WTC11 (cell line): ENCODE measurements around the gene KLC4. TPM values are rescaled to one million over a fixed set of nuclear protein-coding genes. Genes with fewer than 3 reads are reported as not detected.
A peak's percentile ranks its signal among the peaks of the same experiment; 100 is the strongest.

Source experiments
- ATAC-seq: fragments of 200-7000 bp; cut with Tn5 transposase; 2 replicates; pipeline ENCODE4 v1.10.0; 2021; ENCODE audit warnings: mild to moderate bottlenecking, moderate library complexity
- CTCF ChIA-PET: fragments of 300-600 bp; sonication (Branson Sonifier 250); formaldehyde crosslinking; loops from one replicate; lab custom pipeline; 2021; ENCODE audit warnings: antibody characterized with exemption; lab: Charles Lee
- POLR2A ChIA-PET: fragments of 350-600 bp; sonication (Branson Sonifier 250); formaldehyde crosslinking; loops from one replicate; lab custom pipeline; 2021; ENCODE audit warnings: antibody characterized with exemption; lab: Charles Lee
- DNase-seq: peaks from one replicate; pipeline ENCODE4 v3.0.0; 2021; ENCODE audit warnings: low spot score
- H3K27ac Mint-ChIP-seq: 2 replicates; pipeline ENCODE4 v1.8.0; 2021; ENCODE audit warnings: mixed read lengths
- H3K27me3 Mint-ChIP-seq: 2 replicates; pipeline ENCODE4 v1.8.0; 2021; ENCODE audit warnings: low read depth, mild to moderate bottlenecking, moderate library complexity, mixed read lengths
- H3K36me3 Mint-ChIP-seq: 2 replicates; pipeline ENCODE4 v1.8.0; 2021; ENCODE audit warnings: mixed read lengths
- H3K4me1 Mint-ChIP-seq: 2 replicates; pipeline ENCODE4 v1.8.0; 2022; ENCODE audit warnings: mixed read lengths
- H3K4me3 Mint-ChIP-seq: 2 replicates; pipeline ENCODE4 v1.8.0; 2021; ENCODE audit warnings: mild to moderate bottlenecking, moderate library complexity, mixed read lengths
- H3K9me3 Mint-ChIP-seq: 2 replicates; pipeline ENCODE4 v1.8.0; 2021; ENCODE audit warnings: mixed read lengths
- IRF2 ChIP-seq: sonication (generic); formaldehyde crosslinking; IDR thresholded peaks from 2 replicates; pipeline ENCODE4 v1.8.0; 2022; ENCODE audit warnings: low read depth, missing genetic modification reagents, borderline replicate concordance
- JAZF1 ChIP-seq: fragments of 250-450 bp; sonication (Bioruptor Pico); IDR thresholded peaks from 2 replicates; pipeline ENCODE4 v1.9.0; 2021; ENCODE audit warnings: moderate library complexity, mild to moderate bottlenecking, inconsistent platforms
- JUN ChIP-seq: sonication (generic); formaldehyde crosslinking; IDR thresholded peaks from 2 replicates; pipeline ENCODE4 v1.8.0; 2023; ENCODE audit warnings: mild to moderate bottlenecking, missing genetic modification reagents
- SMAD4 ChIP-seq: sonication (generic); formaldehyde crosslinking; IDR thresholded peaks from 2 replicates; pipeline ENCODE4 v1.8.0; 2022; ENCODE audit warnings: mild to moderate bottlenecking, missing genetic modification reagents
- ZNF317 ChIP-seq: sonication (generic); formaldehyde crosslinking; IDR thresholded peaks from 2 replicates; pipeline ENCODE4 v1.8.1; 2023; ENCODE audit warnings: low read depth, mild to moderate bottlenecking, moderate library complexity, missing genetic modification reagents, borderline replicate concordance
- total RNA-seq: library from RNA; stranded (reverse); gene quantifications from 3 replicates; pipeline ENCODE4 v1.2.3, GENCODE V29; 2021
- TF ChIP-seq, protein P1 (sequence below): fragments of 250-450 bp; sonication (Bioruptor Pico); IDR thresholded peaks from 2 replicates; pipeline ENCODE4 v1.9.0; 2021; ENCODE audit warnings: mild to moderate bottlenecking, borderline replicate concordance
- TF ChIP-seq, protein P2 (sequence below): sonication (generic); formaldehyde crosslinking; IDR thresholded peaks from 2 replicates; pipeline ENCODE4 v1.8.1; 2023; ENCODE audit warnings: mild to moderate bottlenecking, missing genetic modification reagents, borderline replicate concordance
- TF ChIP-seq, protein P3 (sequence below): fragments of 200-600 bp; IDR thresholded peaks from 2 replicates; pipeline ENCODE4 v1.8.0; 2022; ENCODE audit warnings: antibody characterized with exemption
- TF ChIP-seq, protein P4 (sequence below): fragments of 250-450 bp; sonication (Bioruptor Pico); IDR thresholded peaks from 2 replicates; pipeline ENCODE4 v1.9.0; 2021; ENCODE audit warnings: moderate library complexity, mild to moderate bottlenecking, inconsistent platforms, borderline replicate concordance
- TF ChIP-seq, protein P5 (sequence below): sonication (generic); formaldehyde crosslinking; IDR thresholded peaks from 2 replicates; pipeline ENCODE4 v1.8.0; 2022; ENCODE audit warnings: missing genetic modification reagents

Gene KLC4
- total RNA-seq, 1 experiment from 2014 or later = 35.7 TPM

DNA sequence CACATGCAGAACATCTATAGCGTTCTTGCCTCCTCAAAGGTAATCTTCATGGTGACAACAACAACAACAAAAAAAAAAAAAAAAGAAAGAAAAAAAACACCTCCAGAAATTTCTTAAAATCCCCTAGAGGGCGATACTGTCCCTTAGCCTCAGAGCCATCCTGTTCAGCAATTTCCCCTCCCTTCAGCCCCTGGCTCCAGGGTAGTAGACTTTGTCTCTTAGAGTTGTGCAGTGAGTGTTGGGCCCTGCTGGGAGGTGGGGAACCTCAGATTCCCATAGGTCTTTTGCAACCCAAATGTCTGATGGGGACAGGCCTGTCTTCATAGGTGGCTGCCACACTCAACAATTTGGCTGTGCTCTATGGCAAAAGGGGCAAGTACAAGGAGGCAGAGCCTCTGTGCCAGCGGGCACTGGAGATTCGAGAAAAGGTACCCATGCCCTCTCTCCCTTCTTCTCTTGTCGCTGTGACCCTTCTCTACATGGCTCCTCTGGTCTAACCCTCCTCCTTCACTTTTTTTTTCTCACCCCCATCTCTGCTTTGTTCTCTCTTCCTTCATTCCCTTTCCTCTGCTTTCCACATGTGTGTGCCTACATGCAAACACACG, 10.7 kb downstream of the KLC4 start (continued):
- TF ChIP-seq, protein P1, sequence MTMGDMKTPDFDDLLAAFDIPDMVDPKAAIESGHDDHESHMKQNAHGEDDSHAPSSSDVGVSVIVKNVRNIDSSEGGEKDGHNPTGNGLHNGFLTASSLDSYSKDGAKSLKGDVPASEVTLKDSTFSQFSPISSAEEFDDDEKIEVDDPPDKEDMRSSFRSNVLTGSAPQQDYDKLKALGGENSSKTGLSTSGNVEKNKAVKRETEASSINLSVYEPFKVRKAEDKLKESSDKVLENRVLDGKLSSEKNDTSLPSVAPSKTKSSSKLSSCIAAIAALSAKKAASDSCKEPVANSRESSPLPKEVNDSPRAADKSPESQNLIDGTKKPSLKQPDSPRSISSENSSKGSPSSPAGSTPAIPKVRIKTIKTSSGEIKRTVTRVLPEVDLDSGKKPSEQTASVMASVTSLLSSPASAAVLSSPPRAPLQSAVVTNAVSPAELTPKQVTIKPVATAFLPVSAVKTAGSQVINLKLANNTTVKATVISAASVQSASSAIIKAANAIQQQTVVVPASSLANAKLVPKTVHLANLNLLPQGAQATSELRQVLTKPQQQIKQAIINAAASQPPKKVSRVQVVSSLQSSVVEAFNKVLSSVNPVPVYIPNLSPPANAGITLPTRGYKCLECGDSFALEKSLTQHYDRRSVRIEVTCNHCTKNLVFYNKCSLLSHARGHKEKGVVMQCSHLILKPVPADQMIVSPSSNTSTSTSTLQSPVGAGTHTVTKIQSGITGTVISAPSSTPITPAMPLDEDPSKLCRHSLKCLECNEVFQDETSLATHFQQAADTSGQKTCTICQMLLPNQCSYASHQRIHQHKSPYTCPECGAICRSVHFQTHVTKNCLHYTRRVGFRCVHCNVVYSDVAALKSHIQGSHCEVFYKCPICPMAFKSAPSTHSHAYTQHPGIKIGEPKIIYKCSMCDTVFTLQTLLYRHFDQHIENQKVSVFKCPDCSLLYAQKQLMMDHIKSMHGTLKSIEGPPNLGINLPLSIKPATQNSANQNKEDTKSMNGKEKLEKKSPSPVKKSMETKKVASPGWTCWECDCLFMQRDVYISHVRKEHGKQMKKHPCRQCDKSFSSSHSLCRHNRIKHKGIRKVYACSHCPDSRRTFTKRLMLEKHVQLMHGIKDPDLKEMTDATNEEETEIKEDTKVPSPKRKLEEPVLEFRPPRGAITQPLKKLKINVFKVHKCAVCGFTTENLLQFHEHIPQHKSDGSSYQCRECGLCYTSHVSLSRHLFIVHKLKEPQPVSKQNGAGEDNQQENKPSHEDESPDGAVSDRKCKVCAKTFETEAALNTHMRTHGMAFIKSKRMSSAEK (CRISPR knock-in tag) = no peak
- TF ChIP-seq, protein P2, sequence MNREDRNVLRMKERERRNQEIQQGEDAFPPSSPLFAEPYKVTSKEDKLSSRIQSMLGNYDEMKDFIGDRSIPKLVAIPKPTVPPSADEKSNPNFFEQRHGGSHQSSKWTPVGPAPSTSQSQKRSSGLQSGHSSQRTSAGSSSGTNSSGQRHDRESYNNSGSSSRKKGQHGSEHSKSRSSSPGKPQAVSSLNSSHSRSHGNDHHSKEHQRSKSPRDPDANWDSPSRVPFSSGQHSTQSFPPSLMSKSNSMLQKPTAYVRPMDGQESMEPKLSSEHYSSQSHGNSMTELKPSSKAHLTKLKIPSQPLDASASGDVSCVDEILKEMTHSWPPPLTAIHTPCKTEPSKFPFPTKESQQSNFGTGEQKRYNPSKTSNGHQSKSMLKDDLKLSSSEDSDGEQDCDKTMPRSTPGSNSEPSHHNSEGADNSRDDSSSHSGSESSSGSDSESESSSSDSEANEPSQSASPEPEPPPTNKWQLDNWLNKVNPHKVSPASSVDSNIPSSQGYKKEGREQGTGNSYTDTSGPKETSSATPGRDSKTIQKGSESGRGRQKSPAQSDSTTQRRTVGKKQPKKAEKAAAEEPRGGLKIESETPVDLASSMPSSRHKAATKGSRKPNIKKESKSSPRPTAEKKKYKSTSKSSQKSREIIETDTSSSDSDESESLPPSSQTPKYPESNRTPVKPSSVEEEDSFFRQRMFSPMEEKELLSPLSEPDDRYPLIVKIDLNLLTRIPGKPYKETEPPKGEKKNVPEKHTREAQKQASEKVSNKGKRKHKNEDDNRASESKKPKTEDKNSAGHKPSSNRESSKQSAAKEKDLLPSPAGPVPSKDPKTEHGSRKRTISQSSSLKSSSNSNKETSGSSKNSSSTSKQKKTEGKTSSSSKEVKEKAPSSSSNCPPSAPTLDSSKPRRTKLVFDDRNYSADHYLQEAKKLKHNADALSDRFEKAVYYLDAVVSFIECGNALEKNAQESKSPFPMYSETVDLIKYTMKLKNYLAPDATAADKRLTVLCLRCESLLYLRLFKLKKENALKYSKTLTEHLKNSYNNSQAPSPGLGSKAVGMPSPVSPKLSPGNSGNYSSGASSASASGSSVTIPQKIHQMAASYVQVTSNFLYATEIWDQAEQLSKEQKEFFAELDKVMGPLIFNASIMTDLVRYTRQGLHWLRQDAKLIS (CRISPR knock-in tag) = no peak
- TF ChIP-seq IRF2 (no peak), JAZF1 (CRISPR knock-in tag) (no peak), ZNF317 (CRISPR knock-in tag) (no peak), JUN (CRISPR knock-in tag) (no peak), SMAD4 (CRISPR knock-in tag) (no peak)
- TF ChIP-seq, protein P3, sequence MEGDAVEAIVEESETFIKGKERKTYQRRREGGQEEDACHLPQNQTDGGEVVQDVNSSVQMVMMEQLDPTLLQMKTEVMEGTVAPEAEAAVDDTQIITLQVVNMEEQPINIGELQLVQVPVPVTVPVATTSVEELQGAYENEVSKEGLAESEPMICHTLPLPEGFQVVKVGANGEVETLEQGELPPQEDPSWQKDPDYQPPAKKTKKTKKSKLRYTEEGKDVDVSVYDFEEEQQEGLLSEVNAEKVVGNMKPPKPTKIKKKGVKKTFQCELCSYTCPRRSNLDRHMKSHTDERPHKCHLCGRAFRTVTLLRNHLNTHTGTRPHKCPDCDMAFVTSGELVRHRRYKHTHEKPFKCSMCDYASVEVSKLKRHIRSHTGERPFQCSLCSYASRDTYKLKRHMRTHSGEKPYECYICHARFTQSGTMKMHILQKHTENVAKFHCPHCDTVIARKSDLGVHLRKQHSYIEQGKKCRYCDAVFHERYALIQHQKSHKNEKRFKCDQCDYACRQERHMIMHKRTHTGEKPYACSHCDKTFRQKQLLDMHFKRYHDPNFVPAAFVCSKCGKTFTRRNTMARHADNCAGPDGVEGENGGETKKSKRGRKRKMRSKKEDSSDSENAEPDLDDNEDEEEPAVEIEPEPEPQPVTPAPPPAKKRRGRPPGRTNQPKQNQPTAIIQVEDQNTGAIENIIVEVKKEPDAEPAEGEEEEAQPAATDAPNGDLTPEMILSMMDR = no peak; the same call in 1 of the 2 replicates

DNA sequence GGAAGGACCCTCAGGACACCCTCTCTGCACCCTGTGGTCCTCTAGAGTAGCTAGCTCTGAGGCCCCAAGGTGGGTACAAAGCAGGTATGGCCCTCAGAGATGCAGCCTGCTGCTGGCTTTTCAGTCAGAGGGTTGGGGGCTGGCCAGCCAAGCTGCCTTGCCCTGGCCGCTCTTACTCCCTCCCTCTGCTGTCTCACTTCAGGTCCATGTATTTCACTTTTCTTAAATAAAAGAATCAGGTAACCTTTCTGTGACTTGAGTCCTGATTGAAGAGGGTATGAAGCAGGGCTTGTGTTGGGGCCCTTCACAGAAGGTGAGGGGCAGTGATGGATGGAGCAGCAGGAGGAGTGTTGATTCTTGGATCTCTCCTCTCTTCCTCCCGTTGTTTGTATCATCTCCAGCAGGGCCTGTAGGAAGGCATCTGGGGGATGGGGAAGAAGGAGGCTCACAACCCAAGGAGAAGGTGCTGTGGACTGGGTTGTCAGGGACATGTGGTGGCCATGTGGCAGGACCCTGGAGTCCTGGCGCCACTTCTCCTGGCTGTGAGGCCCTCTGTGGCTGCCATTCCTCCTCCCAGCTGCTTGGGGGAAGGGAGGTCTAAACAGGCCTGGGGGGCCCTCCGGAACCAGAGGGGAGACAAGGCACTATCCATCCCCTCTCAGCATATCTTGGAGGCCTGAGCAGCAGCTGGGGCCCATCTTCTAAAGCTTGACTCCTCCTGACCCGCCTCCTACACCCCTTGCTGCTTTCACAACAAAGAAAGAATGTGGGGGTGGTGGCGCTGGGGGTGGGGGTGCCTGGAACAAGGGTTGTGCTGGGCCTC, 15.6 kb downstream of the KLC4 start:
- POLR2A ChIA-PET = interaction anchor here (0.6 to 2.0 kb wide), 3 partner anchors 34 to 162 kb away, joined by 4 to 8 read pairs (median 5); no protein-coding TSS in a partner anchor

More for the DNA sequence above, 15.6 kb downstream of the KLC4 start:
- peaks cover 39% of the 10 kb centered on the region for H3K4me1 Mint-ChIP-seq
- no peaks in the 10 kb centered on the region; the same call in 1 of the 2 replicates for H3K36me3 Mint-ChIP-seq
- DNase-seq (no peak), ATAC-seq (no peak)
- no peaks in the 10 kb centered on the region for H3K9me3 Mint-ChIP-seq
- no peak overlapping the region for H3K27ac Mint-ChIP-seq
- CTCF ChIA-PET = interaction anchor here (0.8 to 3.2 kb wide), 5 partner anchors 50 to 172 kb away, joined by 3 to 50 read pairs (median 3); partner anchors contain the start of gene GNMT
- no peaks in the 10 kb centered on the region; the same call in 1 of the 2 replicates for H3K27me3 Mint-ChIP-seq
- H3K4me3 Mint-ChIP-seq = peak overlapping the region; percentile 74
- TF ChIP-seq, protein P4, sequence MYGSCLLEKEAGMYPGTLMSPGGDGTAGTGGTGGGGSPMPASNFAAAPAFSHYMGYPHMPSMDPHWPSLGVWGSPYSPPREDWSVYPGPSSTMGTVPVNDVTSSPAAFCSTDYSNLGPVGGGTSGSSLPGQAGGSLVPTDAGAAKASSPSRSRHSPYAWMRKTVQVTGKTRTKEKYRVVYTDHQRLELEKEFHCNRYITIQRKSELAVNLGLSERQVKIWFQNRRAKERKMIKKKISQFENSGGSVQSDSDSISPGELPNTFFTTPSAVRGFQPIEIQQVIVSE (CRISPR knock-in tag) = no peak
- TF ChIP-seq, protein P5, sequence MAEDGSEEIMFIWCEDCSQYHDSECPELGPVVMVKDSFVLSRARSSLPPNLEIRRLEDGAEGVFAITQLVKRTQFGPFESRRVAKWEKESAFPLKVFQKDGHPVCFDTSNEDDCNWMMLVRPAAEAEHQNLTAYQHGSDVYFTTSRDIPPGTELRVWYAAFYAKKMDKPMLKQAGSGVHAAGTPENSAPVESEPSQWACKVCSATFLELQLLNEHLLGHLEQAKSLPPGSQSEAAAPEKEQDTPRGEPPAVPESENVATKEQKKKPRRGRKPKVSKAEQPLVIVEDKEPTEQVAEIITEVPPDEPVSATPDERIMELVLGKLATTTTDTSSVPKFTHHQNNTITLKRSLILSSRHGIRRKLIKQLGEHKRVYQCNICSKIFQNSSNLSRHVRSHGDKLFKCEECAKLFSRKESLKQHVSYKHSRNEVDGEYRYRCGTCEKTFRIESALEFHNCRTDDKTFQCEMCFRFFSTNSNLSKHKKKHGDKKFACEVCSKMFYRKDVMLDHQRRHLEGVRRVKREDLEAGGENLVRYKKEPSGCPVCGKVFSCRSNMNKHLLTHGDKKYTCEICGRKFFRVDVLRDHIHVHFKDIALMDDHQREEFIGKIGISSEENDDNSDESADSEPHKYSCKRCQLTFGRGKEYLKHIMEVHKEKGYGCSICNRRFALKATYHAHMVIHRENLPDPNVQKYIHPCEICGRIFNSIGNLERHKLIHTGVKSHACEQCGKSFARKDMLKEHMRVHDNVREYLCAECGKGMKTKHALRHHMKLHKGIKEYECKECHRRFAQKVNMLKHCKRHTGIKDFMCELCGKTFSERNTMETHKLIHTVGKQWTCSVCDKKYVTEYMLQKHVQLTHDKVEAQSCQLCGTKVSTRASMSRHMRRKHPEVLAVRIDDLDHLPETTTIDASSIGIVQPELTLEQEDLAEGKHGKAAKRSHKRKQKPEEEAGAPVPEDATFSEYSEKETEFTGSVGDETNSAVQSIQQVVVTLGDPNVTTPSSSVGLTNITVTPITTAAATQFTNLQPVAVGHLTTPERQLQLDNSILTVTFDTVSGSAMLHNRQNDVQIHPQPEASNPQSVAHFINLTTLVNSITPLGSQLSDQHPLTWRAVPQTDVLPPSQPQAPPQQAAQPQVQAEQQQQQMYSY (CRISPR knock-in tag) = peak; percentile 62
